RWPE1 (cell line): ENCODE measurements around the gene TRABD2A.
"Not testable (repeated sequence)": the region's sequence is repeated elsewhere in the genome, so short reads cannot be mapped to it uniquely, and the experiment has no call there.

Source experiments
- CTCF ChIA-PET: fragments of 350-600 bp; sonication (Branson Sonifier 250); formaldehyde crosslinking; extraction: SDS; loops from one replicate; lab custom pipeline; 2021; lab: Yijun Ruan, JAX
- POLR2A ChIA-PET: fragments of 400-600 bp; formaldehyde crosslinking; extraction: SDS; loops from one replicate; lab custom pipeline; 2020; ENCODE audit warnings: antibody characterized with exemption; ENCODE audit not compliant: low non-redundant PET; lab: Yijun Ruan, JAX
- DNase-seq: peaks from one replicate; pipeline ENCODE4 v3.0.0; 2012; ENCODE audit warnings: low spot score
- H3K27ac ChIP-seq: fragments of 450-650 bp; 2 replicates; pipeline ENCODE4 v1.5.1; 2017
- TF ChIP-seq, protein P1 (sequence below): fragments of 450-650 bp; conservative IDR thresholded peaks from 2 replicates; pipeline ENCODE4 v1.5.1; 2017; ENCODE audit warnings: low read depth, mild to moderate bottlenecking

Gene TRABD2A

GRCh38 chr2:84875213-84875560 is 5.7 kb downstream of the TRABD2A start:
- CTCF ChIA-PET: no interaction called here
- H3K27ac ChIP-seq: no peak overlapping the region
- TF ChIP-seq, protein P1, sequence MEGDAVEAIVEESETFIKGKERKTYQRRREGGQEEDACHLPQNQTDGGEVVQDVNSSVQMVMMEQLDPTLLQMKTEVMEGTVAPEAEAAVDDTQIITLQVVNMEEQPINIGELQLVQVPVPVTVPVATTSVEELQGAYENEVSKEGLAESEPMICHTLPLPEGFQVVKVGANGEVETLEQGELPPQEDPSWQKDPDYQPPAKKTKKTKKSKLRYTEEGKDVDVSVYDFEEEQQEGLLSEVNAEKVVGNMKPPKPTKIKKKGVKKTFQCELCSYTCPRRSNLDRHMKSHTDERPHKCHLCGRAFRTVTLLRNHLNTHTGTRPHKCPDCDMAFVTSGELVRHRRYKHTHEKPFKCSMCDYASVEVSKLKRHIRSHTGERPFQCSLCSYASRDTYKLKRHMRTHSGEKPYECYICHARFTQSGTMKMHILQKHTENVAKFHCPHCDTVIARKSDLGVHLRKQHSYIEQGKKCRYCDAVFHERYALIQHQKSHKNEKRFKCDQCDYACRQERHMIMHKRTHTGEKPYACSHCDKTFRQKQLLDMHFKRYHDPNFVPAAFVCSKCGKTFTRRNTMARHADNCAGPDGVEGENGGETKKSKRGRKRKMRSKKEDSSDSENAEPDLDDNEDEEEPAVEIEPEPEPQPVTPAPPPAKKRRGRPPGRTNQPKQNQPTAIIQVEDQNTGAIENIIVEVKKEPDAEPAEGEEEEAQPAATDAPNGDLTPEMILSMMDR: no peak
- POLR2A ChIA-PET: no interaction called here
- no peak for DNase-seq

- no peak overlapping the region for H3K27ac ChIP-seq
- ChIA-PET CTCF (no interaction called here), POLR2A (no interaction called here)
- TF ChIP-seq, protein P1: no peak
- no peak for DNase-seq
These were observed 6.3 kb downstream of the TRABD2A start for GRCh38 chr2:84874381-84875212.

DNA sequence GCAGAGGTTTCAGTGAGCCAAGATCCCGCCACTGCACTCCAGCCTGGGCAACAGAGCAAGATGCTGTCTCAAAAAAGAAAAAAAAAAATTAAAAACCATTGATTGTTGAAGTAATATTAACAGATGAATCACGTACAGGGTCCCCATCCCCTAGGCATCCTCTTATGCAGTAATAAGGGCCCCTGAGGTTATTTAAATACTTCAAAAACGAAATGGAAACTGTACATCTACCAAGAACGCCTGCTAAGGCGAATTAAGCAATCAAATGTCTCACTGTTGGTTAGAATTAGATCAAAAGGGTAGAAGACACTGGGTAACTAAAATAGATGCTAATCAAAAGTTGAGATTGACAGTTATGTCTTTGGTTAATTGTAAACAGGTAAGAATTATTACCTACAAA is 7.5 kb downstream of the TRABD2A start:
- ChIA-PET POLR2A (no interaction called here), CTCF (no interaction called here)
- H3K27ac ChIP-seq: no peak overlapping the region
- TF ChIP-seq, protein P1: no peak
- DNase-seq: no peak

- DNase-seq, POLR2A ChIA-PET, H3K27ac ChIP-seq: not testable (repeated sequence)
- CTCF ChIA-PET: interaction anchor here (0.6 kb wide), 1 partner anchor 145 kb away, joined by 3 read pairs; no protein-coding TSS in a partner anchor
These were observed 8.2 kb downstream of the TRABD2A start for GRCh38 chr2:84872691-84873090.

DNA sequence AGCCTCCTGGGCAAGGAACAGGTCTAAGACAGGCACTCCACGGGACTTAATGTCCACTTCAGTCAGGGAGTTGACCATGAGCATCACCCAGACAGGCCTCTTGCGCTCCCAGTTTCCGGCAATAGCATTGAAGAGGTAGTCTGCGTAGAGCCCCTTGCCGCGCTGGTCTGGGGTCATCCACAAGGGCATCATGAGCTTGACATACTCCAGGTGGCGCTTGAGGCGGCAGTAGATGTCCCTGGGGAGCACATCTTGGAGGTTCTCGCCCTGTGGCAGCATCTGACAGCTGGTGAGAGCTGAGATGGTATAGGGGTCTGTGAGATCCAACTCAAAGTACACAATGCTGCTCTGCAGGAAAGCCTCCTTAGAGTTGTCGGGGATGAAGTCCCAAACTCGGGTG is 10.6 kb downstream of the TRABD2A start:
- CTCF ChIA-PET: interaction anchor here (0.6 kb wide), 1 partner anchor 1615 kb away, joined by 4 read pairs; no protein-coding TSS in a partner anchor
- DNase-seq: no peak
- TF ChIP-seq, protein P1: no peak
- no peak overlapping the region for H3K27ac ChIP-seq
- POLR2A ChIA-PET: no interaction called here

- POLR2A ChIA-PET, H3K27ac ChIP-seq, DNase-seq: not testable (repeated sequence)
- CTCF ChIA-PET: interaction anchor here (0.7 kb wide), 1 partner anchor 346 kb away, joined by 3 read pairs; no protein-coding TSS in a partner anchor
These were observed 12.6 kb downstream of the TRABD2A start for GRCh38 chr2:84868327-84868726.

DNA sequence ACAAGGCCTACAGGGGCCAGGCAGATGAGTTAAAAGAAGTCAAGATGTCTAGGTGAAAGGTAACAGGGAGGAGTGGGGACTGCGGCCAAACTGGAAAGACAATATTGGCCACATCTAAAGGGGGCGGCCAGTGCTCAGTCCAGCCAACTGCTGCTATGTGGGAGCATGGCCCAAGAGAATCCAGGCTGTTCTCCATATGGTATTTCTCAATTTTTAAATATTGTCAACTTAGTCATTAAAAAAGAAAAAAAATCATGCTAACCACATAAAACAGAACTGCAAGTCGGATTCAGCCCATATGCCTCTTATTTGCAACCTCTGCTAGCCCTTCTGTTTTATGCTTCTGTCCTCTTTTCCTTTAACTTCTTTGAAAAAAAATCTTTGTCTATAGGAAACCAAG is 14.8 kb downstream of the TRABD2A start:
- CTCF ChIA-PET: interaction anchor here (0.6 to 0.7 kb wide), 2 partner anchors 80 to 135 kb away, joined by 3 to 8 read pairs; no protein-coding TSS in a partner anchor
- POLR2A ChIA-PET: no interaction called here
- TF ChIP-seq, protein P1: no peak
- DNase-seq: no peak
- no peak overlapping the region for H3K27ac ChIP-seq
